ENCODE data around the gene ITGB7.

- no peak for TF ChIP-seq CTCF (IDR thresholded peaks at IDR 0.05)
- no peak for TF ChIP-seq POLR2A (IDR thresholded peaks at IDR 0.05)
Measured at GRCh38 chr12:53214221-53214620, 7.2 kb upstream of the ITGB7 start.

All from body of pancreas (tissue), 4 donors.